Activated T-helper 2 cell treated with anti-CD3 and anti-CD28 coated beads, Interferon-gamma antibody, Interleukin-2, Interleukin-4, amounts not matched to agents 10 μg/mL and 5 μg/mL and 100 μg/mL, durations not matched to agents 14 hours and 24 hours and 36 hours (primary cell): ENCODE data around the gene FBXO15. TPM values are rescaled to one million over a fixed set of nuclear protein-coding genes. Genes with fewer than 3 reads are reported as not detected.

Source experiments
- DNase-seq: peaks from one replicate; pipeline ENCODE4 v3.0.0; 2021; ENCODE audit warnings: low spot score
- H3K27ac Mint-ChIP-seq: one replicate; pipeline ENCODE4 v1.8.0; 2021; ENCODE audit warnings: mixed read lengths
- H3K27me3 Mint-ChIP-seq: one replicate; pipeline ENCODE4 v1.8.0; 2021; ENCODE audit warnings: low read depth, mixed read lengths
- H3K36me3 Mint-ChIP-seq: one replicate; pipeline ENCODE4 v1.8.0; 2021; ENCODE audit warnings: low read depth, mixed read lengths
- H3K4me1 Mint-ChIP-seq: one replicate; pipeline ENCODE4 v1.8.0; 2021; ENCODE audit warnings: low read depth, mixed read lengths
- H3K4me3 Mint-ChIP-seq: one replicate; pipeline ENCODE4 v1.8.0; 2021; ENCODE audit warnings: low read depth, mild to moderate bottlenecking, moderate library complexity, mixed read lengths
- H3K9me3 Mint-ChIP-seq: one replicate; pipeline ENCODE4 v1.8.0; 2021; ENCODE audit warnings: mixed read lengths
- intact Hi-C: fragments of 100-400 bp; cut with micrococcal nuclease; formaldehyde crosslinking; loops from one replicate; pipeline ENCODE4 v1.15.1; 2023
- total RNA-seq: library from RNA; stranded (reverse); gene quantifications from 2 replicates; pipeline ENCODE4 v1.2.3, GENCODE V29; 2022

Gene FBXO15
- total RNA-seq, 1 donor from 2014 or later = 0.91 TPM

GRCh38 chr18:74175658-74176057 is 28.0 kb upstream of the FBXO15 start:
- no peak overlapping the region for H3K4me3 Mint-ChIP-seq
- no peak overlapping the region for H3K27ac Mint-ChIP-seq
- H3K36me3 Mint-ChIP-seq = no peaks in the 10 kb centered on the region
- H3K27me3 Mint-ChIP-seq = peaks cover 8% of the 10 kb centered on the region
- intact Hi-C loops = no loop called here
- peaks cover 5% of the 10 kb centered on the region for H3K4me1 Mint-ChIP-seq
- H3K9me3 Mint-ChIP-seq = no peaks in the 10 kb centered on the region
- no peak for DNase-seq

- no peak overlapping the region for H3K4me3 Mint-ChIP-seq
- DNase-seq = no peak
- peaks cover 5% of the 10 kb centered on the region for H3K4me1 Mint-ChIP-seq
- intact Hi-C loops = no loop called here
- no peak overlapping the region for H3K27ac Mint-ChIP-seq
- no peaks in the 10 kb centered on the region for H3K9me3 Mint-ChIP-seq
- peaks cover 13% of the 10 kb centered on the region for H3K27me3 Mint-ChIP-seq
- H3K36me3 Mint-ChIP-seq = no peaks in the 10 kb centered on the region
Measured at GRCh38 chr18:74173434-74173750, 25.8 kb upstream of the FBXO15 start.

- no peak for DNase-seq
- Mint-ChIP-seq H3K4me3 (no peak overlapping the region), H3K36me3 (no peaks in the 10 kb centered on the region), H3K27me3 (peaks cover 13% of the 10 kb centered on the region), H3K9me3 (no peaks in the 10 kb centered on the region), H3K4me1 (peaks cover 5% of the 10 kb centered on the region), H3K27ac (no peak overlapping the region)
- intact Hi-C loops = no loop called here
Measured at GRCh38 chr18:74172697-74173433, 25.2 kb upstream of the FBXO15 start.

GRCh38 chr18:74171910-74172606 is 24.4 kb upstream of the FBXO15 start:
- intact Hi-C loops = no loop called here
- Mint-ChIP-seq H3K9me3 (no peaks in the 10 kb centered on the region), H3K27me3 (peaks cover 13% of the 10 kb centered on the region)

GRCh38 chr18:74166386-74166785 is 18.8 kb upstream of the FBXO15 start:
- no peaks in the 10 kb centered on the region for H3K9me3 Mint-ChIP-seq
- no peaks in the 10 kb centered on the region for H3K4me1 Mint-ChIP-seq
- no peak for DNase-seq
- intact Hi-C loops = no loop called here
- no peak overlapping the region for H3K27ac Mint-ChIP-seq
- H3K36me3 Mint-ChIP-seq = peaks cover 7% of the 10 kb centered on the region
- no peak overlapping the region for H3K4me3 Mint-ChIP-seq
- peaks cover 5% of the 10 kb centered on the region for H3K27me3 Mint-ChIP-seq

More at GRCh38 chr18:74171910-74172606, 24.4 kb upstream of the FBXO15 start:
- Mint-ChIP-seq H3K4me3 (peak overlapping the region; percentile 38), H3K4me1 (peaks cover 5% of the 10 kb centered on the region), H3K27ac (no peak overlapping the region), H3K36me3 (no peaks in the 10 kb centered on the region)
- no peak for DNase-seq

- H3K27ac Mint-ChIP-seq = no peak overlapping the region
- no peaks in the 10 kb centered on the region for H3K27me3 Mint-ChIP-seq
- H3K4me1 Mint-ChIP-seq = no peaks in the 10 kb centered on the region
- no peaks in the 10 kb centered on the region for H3K9me3 Mint-ChIP-seq
- H3K36me3 Mint-ChIP-seq = peaks cover 28% of the 10 kb centered on the region
- intact Hi-C loops = no loop called here
- DNase-seq = no peak
- H3K4me3 Mint-ChIP-seq = no peak overlapping the region
Measured at GRCh38 chr18:74163019-74163660, 15.5 kb upstream of the FBXO15 start.

- Mint-ChIP-seq H3K27me3 (no peaks in the 10 kb centered on the region), H3K9me3 (no peaks in the 10 kb centered on the region), H3K27ac (no peak overlapping the region), H3K36me3 (peaks cover 46% of the 10 kb centered on the region), H3K4me3 (no peak overlapping the region), H3K4me1 (peaks cover 28% of the 10 kb centered on the region)
- no peak for DNase-seq
- intact Hi-C loops = no loop called here
Measured at GRCh38 chr18:74155276-74155675, 7.6 kb upstream of the FBXO15 start.

GRCh38 chr18:74154716-74155115 is 7.1 kb upstream of the FBXO15 start:
- DNase-seq = no peak
- Mint-ChIP-seq H3K27me3 (no peaks in the 10 kb centered on the region), H3K27ac (no peak overlapping the region), H3K9me3 (no peaks in the 10 kb centered on the region), H3K36me3 (peaks cover 48% of the 10 kb centered on the region), H3K4me1 (peaks cover 32% of the 10 kb centered on the region), H3K4me3 (no peak overlapping the region)
- intact Hi-C loops = no loop called here

- Mint-ChIP-seq H3K27ac (no peak overlapping the region), H3K4me3 (no peak overlapping the region), H3K4me1 (peaks cover 38% of the 10 kb centered on the region), H3K27me3 (no peaks in the 10 kb centered on the region), H3K36me3 (peaks cover 47% of the 10 kb centered on the region), H3K9me3 (no peaks in the 10 kb centered on the region)
- intact Hi-C loops = no loop called here
- no peak for DNase-seq
Measured at GRCh38 chr18:74153793-74154192, 6.2 kb upstream of the FBXO15 start.

- Mint-ChIP-seq H3K4me3 (no peak overlapping the region), H3K27me3 (no peaks in the 10 kb centered on the region), H3K36me3 (peaks cover 47% of the 10 kb centered on the region), H3K27ac (no peak overlapping the region), H3K4me1 (peaks cover 38% of the 10 kb centered on the region), H3K9me3 (no peaks in the 10 kb centered on the region)
- no peak for DNase-seq
- intact Hi-C loops = no loop called here
Measured at GRCh38 chr18:74153377-74153776, 5.7 kb upstream of the FBXO15 start.

GRCh38 chr18:74152857-74153256 is 5.2 kb upstream of the FBXO15 start:
- Mint-ChIP-seq H3K9me3 (no peaks in the 10 kb centered on the region), H3K27me3 (peaks cover under 1% of the 10 kb centered on the region), H3K27ac (no peak overlapping the region), H3K4me1 (peaks cover 40% of the 10 kb centered on the region), H3K4me3 (no peak overlapping the region), H3K36me3 (peaks cover 43% of the 10 kb centered on the region)
- DNase-seq = no peak
- intact Hi-C loops = no loop called here

GRCh38 chr18:74152270-74152669 is 4.6 kb upstream of the FBXO15 start:
- DNase-seq = no peak
- Mint-ChIP-seq H3K4me3 (no peak overlapping the region), H3K4me1 (peaks cover 43% of the 10 kb centered on the region), H3K27me3 (peaks cover 3% of the 10 kb centered on the region), H3K36me3 (peaks cover 42% of the 10 kb centered on the region), H3K9me3 (no peaks in the 10 kb centered on the region), H3K27ac (no peak overlapping the region)
- intact Hi-C loops = no loop called here

GRCh38 chr18:74149878-74150277 is 2.2 kb upstream of the FBXO15 start:
- Mint-ChIP-seq H3K27me3 (peaks cover 3% of the 10 kb centered on the region), H3K36me3 (peaks cover 27% of the 10 kb centered on the region), H3K4me3 (peak overlapping the region; percentile 99), H3K4me1 (peaks cover 50% of the 10 kb centered on the region), H3K27ac (peak overlapping the region; percentile 35), H3K9me3 (no peaks in the 10 kb centered on the region)
- intact Hi-C loops = loop anchor here (2.0 kb wide), 1 partner anchor 87 kb away; no protein-coding TSS in a partner anchor
- DNase-seq = no peak
